T-helper 17 cell (primary cell): Measurements from ENCODE around the gene TMEM50B. TPM values are rescaled to one million over a fixed set of nuclear protein-coding genes. Genes with fewer than 3 reads are reported as not detected.
"Not testable (repeated sequence)": the region's sequence is repeated elsewhere in the genome, so short reads cannot be mapped to it uniquely, and the experiment has no call there.

ENCODE experiments used
- ATAC-seq: fragments of 150-1000 bp; cut with Tn5 transposase; 2 replicates; pipeline ENCODE4 v1.10.0; 2021; ENCODE audit warnings: mild to moderate bottlenecking, moderate library complexity
- DNase-seq, 3 donors: peaks; one replicate each; pipeline versions ENCODE4 v3.0.0 to v3.0.0-alpha.2; 2020 to 2021
- H3K9me3 ChIP-seq: one replicate; pipeline ENCODE4 v1.7.0; 2013; ENCODE audit warnings: low read length, mild to moderate bottlenecking; ENCODE audit not compliant: control insufficient read depth, poor library complexity, severe bottlenecking
- H3K27ac Mint-ChIP-seq: one replicate; pipeline ENCODE4 v1.8.0; 2022; ENCODE audit warnings: mild to moderate bottlenecking, moderate library complexity, mixed read lengths
- H3K27me3 Mint-ChIP-seq: one replicate; pipeline ENCODE4 v1.8.0; 2022; ENCODE audit warnings: mixed read lengths
- H3K36me3 Mint-ChIP-seq: one replicate; pipeline ENCODE4 v1.8.0; 2022; ENCODE audit warnings: low read depth, mixed read lengths
- H3K4me1 Mint-ChIP-seq: one replicate; pipeline ENCODE4 v1.8.0; 2022; ENCODE audit warnings: mild to moderate bottlenecking, mixed read lengths
- H3K4me3 Mint-ChIP-seq: one replicate; pipeline ENCODE4 v1.8.0; 2022; ENCODE audit warnings: mild to moderate bottlenecking, moderate library complexity, mixed read lengths
- total RNA-seq, 4 donors: library from RNA in 2 of 4; stranded (reverse) in 2 of 4; gene quantifications; one replicate each; pipeline ENCODE4 v1.2.3 and lab custom pipeline; 2022 to 2026

Gene TMEM50B
- total RNA-seq, 2 donors from 2014 or later: 41.7 to 60.3 TPM

- ATAC-seq (no peak), DNase-seq (no peak)
- Mint-ChIP-seq H3K27me3 (no peaks in the 10 kb centered on the region), H3K4me3 (no peak overlapping the region), H3K4me1 (no peaks in the 10 kb centered on the region), H3K36me3 (no peaks in the 10 kb centered on the region), H3K27ac (no peak overlapping the region)
- no peaks in the 10 kb centered on the region for H3K9me3 ChIP-seq
Measured at GRCh38 chr21:33461538-33462250, 18.1 kb downstream of the TMEM50B start.

DNA sequence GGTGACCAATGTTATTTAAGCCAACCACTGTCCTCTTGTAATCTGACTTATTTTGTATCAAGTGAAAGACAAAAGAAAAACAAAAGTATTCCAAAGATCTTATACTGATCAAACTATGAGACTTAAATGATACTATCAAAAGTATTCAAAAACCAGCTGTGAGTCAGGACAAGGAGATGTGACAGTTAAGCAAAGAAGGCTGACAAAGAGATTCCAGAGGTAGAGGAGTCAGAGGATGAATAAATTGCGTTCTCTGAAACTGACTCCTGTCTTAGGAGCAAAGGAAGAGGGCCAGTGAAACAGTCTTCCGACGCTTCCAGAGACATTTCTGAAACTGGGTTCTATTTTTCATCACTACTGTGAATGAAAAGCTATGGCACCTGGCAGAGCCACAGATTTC is 20.9 kb downstream of the TMEM50B start:
- H3K36me3 Mint-ChIP-seq: no peaks in the 10 kb centered on the region
- no peak overlapping the region for H3K27ac Mint-ChIP-seq
- H3K4me3 Mint-ChIP-seq: no peak overlapping the region
- no peaks in the 10 kb centered on the region for H3K4me1 Mint-ChIP-seq
- ATAC-seq: no peak
- no peak for DNase-seq
- no peaks in the 10 kb centered on the region for H3K27me3 Mint-ChIP-seq
- no peaks in the 10 kb centered on the region for H3K9me3 ChIP-seq

DNA sequence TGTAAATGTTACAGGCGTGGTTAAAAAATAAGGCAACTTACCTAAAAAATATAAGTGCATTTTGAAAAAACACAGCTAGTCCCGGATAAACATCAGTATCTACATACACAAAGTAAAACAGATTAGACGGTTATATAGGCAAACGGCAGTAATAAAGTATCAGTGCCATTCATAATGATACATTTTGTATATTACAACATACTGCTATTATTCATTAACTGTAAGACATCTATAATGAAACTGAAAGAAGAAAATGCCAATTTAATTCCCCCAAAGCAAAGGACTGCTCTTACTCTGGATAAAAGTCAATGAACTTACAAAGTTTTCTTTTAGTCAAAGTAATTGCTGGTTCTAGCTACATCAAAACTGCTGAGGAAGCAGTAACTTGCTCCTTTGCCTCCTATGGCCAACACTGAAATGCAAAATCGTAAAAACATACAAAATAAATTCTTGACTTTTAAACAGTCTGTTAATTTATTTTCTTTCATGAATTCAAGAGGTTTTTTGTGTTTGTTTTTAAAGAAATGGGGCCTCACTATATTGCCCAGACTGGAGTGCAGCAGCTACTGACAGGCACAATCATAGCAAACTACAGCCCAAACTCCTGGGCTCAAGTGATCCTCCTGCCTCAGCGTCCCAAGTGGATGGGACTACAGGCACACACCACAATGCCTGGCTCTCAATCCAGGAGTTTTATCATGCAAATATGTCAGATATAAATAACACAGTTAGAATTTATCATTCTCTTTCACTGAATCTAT is 23.9 kb downstream of the TMEM50B start:
- H3K36me3 Mint-ChIP-seq: peaks cover 7% of the 10 kb centered on the region

GRCh38 chr21:33452362-33452761 is 27.4 kb downstream of the TMEM50B start:
- H3K9me3 ChIP-seq: no peaks in the 10 kb centered on the region
- Mint-ChIP-seq H3K4me1 (peaks cover 9% of the 10 kb centered on the region), H3K27ac (peak overlapping the region; percentile 45), H3K4me3 (no peak overlapping the region), H3K36me3 (peaks cover 10% of the 10 kb centered on the region), H3K27me3 (no peaks in the 10 kb centered on the region)
- DNase-seq: no peak
- ATAC-seq: no peak

More for the DNA sequence above, 23.9 kb downstream of the TMEM50B start:
- DNase-seq (no peak), ATAC-seq (no peak)
- H3K9me3 ChIP-seq: no peaks in the 10 kb centered on the region
- no peak overlapping the region for H3K4me3 Mint-ChIP-seq
- H3K27ac Mint-ChIP-seq: no peak overlapping the region
- peaks cover 9% of the 10 kb centered on the region for H3K4me1 Mint-ChIP-seq
- no peaks in the 10 kb centered on the region for H3K27me3 Mint-ChIP-seq

DNA sequence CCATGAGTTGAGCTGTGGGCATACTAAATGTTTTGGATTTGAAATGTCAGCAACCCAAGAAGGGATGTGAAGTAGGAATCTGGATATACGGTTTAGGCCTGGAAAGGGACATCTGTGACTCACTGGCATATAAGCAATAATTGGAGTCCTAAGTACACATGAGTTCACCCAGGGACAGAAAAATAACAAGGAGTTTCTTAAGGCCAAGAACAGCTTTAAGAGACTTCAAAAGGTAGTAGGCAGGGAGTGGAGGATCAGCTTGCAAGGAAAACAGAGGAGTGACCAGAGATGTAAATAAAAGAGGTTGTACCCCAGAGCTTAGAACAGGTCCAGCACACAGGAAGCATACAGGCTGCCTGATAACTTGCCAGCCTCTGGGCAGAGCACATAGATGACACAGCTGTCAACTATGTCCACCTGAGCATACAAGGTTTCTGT is 28.1 kb downstream of the TMEM50B start:
- peaks cover 9% of the 10 kb centered on the region for H3K4me1 Mint-ChIP-seq
- ATAC-seq: no peak
- DNase-seq: no peak
- H3K27ac Mint-ChIP-seq: peak overlapping the region; percentile 45
- no peaks in the 10 kb centered on the region for H3K9me3 ChIP-seq
- no peaks in the 10 kb centered on the region for H3K27me3 Mint-ChIP-seq
- H3K4me3 Mint-ChIP-seq: no peak overlapping the region
- H3K36me3 Mint-ChIP-seq: peaks cover 10% of the 10 kb centered on the region

DNA sequence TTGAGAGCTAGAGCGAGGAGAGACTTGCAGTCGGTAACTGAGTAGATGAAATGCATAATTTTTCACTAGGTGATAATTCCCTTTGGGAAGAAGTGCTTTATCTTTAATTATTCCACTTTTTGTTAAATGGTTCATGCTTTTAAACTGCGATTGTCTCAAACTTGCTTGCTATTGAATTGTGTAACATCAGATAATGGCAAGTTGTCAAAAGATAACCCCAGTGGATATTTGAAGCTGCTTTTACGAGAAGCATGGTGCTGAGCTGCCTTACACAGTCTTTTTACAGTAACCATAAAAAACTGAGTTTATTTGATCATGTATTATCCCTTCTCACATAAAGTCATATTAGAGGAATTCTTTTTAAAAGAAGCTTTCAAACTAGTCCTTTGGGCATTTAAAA is 30.2 kb downstream of the TMEM50B start:
- H3K9me3 ChIP-seq: no peaks in the 10 kb centered on the region
- DNase-seq: no peak
- ATAC-seq: no peak
- H3K27ac Mint-ChIP-seq: no peak overlapping the region
- H3K36me3 Mint-ChIP-seq: peaks cover 10% of the 10 kb centered on the region
- H3K4me3 Mint-ChIP-seq: no peak overlapping the region
- H3K27me3 Mint-ChIP-seq: no peaks in the 10 kb centered on the region
- peaks cover 9% of the 10 kb centered on the region for H3K4me1 Mint-ChIP-seq

GRCh38 chr21:33446620-33447019 is 33.2 kb downstream of the TMEM50B start:
- H3K27ac Mint-ChIP-seq, H3K27me3 Mint-ChIP-seq, H3K36me3 Mint-ChIP-seq, H3K4me3 Mint-ChIP-seq, H3K4me1 Mint-ChIP-seq, H3K9me3 ChIP-seq, ATAC-seq, DNase-seq: not testable (repeated sequence)

DNA sequence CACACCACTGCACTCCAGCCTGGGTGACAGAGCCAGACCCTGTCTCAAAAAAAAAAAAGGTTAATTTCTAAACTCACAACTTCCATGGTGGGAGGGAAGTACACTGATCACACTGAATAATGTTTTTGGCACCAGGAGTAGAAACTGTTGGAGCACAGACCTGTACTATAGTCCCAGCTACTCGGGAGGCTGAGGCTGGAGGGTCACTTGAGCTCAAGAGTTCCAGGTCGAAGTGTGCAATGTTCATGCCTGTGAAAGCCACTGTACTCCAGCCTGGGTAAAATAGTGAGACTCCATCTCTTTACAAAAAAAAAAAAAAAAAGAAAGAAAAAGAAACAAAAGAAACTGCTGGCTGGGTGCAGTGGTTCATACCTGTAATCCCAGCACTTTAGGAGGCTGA is 35.3 kb downstream of the TMEM50B start:
- peaks cover 4% of the 10 kb centered on the region for H3K4me1 Mint-ChIP-seq
- no peaks in the 10 kb centered on the region for H3K9me3 ChIP-seq
- H3K36me3 Mint-ChIP-seq: peaks cover 2% of the 10 kb centered on the region
- no peak overlapping the region for H3K4me3 Mint-ChIP-seq
- DNase-seq (no peak), ATAC-seq (no peak)
- peak overlapping the region; percentile 47 for H3K27ac Mint-ChIP-seq
- H3K27me3 Mint-ChIP-seq: no peaks in the 10 kb centered on the region

DNA sequence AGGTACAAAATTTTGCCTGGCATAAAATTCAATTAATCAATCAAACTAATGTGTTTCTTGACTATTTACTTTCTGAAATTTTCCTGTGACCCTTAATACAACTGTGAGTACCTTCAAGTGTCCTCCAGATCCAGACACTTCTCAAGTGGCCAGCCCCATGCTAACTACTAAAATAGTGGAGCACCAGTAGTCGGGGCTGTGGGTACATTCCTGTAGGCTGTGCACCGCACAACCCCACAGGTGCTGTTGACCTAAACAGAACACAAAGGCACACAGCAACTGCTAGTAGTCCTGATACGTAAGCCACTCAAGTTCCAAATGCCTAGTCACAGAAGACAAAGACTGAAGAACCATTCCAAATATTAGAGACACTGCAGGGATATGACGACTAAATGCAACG is 36.6 kb downstream of the TMEM50B start:
- no peak overlapping the region for H3K27ac Mint-ChIP-seq
- DNase-seq (no peak), ATAC-seq (no peak)
- no peaks in the 10 kb centered on the region for H3K27me3 Mint-ChIP-seq
- H3K36me3 Mint-ChIP-seq: peaks cover 3% of the 10 kb centered on the region
- H3K4me1 Mint-ChIP-seq: peaks cover 4% of the 10 kb centered on the region
- H3K4me3 Mint-ChIP-seq: no peak overlapping the region
- H3K9me3 ChIP-seq: no peaks in the 10 kb centered on the region

GRCh38 chr21:33441489-33442477 is 38.0 kb downstream of the TMEM50B start:
- ATAC-seq: no peak
- Mint-ChIP-seq H3K36me3 (peaks cover 3% of the 10 kb centered on the region), H3K27ac (peak overlapping the region; percentile 56), H3K4me3 (no peak overlapping the region), H3K4me1 (peaks cover 4% of the 10 kb centered on the region), H3K27me3 (no peaks in the 10 kb centered on the region)
- H3K9me3 ChIP-seq: no peaks in the 10 kb centered on the region
- DNase-seq: no peak

DNA sequence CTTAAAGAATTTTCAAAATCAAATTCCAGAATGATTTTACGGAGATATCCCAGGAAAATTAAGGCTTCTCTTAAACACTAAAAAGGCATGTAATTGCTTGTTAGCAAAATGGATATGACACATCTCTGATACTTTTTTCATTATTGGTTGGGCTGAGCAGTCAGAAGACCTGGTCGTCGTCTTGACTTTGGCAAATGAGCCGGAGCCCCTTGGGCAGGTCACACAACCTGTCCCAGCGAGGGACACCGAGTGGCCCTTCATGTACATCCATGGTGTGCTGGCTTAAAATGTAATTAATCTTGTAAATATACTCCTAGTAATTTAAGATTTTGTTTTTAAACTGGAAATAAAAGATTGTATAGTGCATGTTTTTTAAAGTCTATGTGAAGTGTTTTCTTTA is 42.6 kb downstream of the TMEM50B start:
- no peaks in the 10 kb centered on the region for H3K9me3 ChIP-seq
- Mint-ChIP-seq H3K36me3 (peaks cover 4% of the 10 kb centered on the region), H3K27ac (no peak overlapping the region), H3K4me3 (no peak overlapping the region), H3K4me1 (peaks cover 22% of the 10 kb centered on the region), H3K27me3 (no peaks in the 10 kb centered on the region)
- ATAC-seq (no peak), DNase-seq (no peak)

DNA sequence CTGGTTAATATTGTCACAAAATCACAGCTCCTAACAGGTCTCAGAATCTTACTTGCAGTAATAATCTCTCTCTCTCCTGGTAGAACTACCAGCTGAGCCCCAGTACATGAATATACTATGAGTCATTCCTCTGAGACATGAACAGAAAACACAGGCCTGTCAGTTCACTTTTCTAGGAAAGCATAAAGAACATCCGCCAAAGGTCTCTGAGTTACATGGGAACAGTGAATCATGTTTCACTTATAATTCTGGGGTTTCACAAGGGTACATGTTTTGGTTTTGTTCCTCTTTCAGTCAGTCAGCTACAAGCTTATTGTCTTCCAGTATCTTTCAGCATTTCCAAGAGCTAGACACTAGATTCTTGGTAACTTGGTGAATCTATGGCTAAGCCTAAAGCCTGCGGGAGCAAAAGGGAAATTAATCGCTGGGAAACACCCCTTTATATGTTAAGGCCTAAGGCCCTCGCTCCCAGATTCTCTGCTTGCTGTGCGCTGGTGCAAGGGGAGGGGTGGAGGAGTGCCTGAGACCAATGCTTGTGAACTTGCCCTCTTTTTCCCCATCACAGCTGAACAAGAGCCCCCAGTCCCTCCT is 44.9 kb downstream of the TMEM50B start:
- Mint-ChIP-seq H3K36me3 (peaks cover 5% of the 10 kb centered on the region), H3K4me1 (peaks cover 19% of the 10 kb centered on the region), H3K4me3 (peak overlapping the region; percentile 3), H3K27ac (peak overlapping the region; percentile 93), H3K27me3 (no peaks in the 10 kb centered on the region)
- ATAC-seq: peak; percentile 49
- DNase-seq: no peak
- H3K9me3 ChIP-seq: no peaks in the 10 kb centered on the region
